HG03097 (cell line): Measurements from ENCODE around the gene CAMTA1.
"Not testable (repeated sequence)": the region's sequence is repeated elsewhere in the genome, so short reads cannot be mapped to it uniquely, and the experiment has no call there.

Experiments used
- ATAC-seq: cut with Tn5 transposase; IDR thresholded peaks from one replicate; pipeline ENCODE4 v1.9.1; 2021; ENCODE audit not compliant: unreplicated experiment, low FRiP score

Gene CAMTA1

GRCh38 chr1:6785318-6785727 lies at the start of gene CAMTA1:
CAMTA1 (plus strand) TSS chr1:6785454; CDS start chr1:6785531, 77 bp downstream.
- no peak for ATAC-seq

- no peak for ATAC-seq
Observed at GRCh38 chr1:6738987-6739676, 46.1 kb upstream of the CAMTA1 start.

- not testable (repeated sequence) for ATAC-seq
Observed at GRCh38 chr1:6742676-6743188, 42.5 kb upstream of the CAMTA1 start.

GRCh38 chr1:6743189-6744101 lies 41.8 kb upstream of the CAMTA1 start:
- ATAC-seq: no peak

- no peak for ATAC-seq
Observed at GRCh38 chr1:6745073-6745472, 40.2 kb upstream of the CAMTA1 start.

GRCh38 chr1:6747674-6748073 lies 37.6 kb upstream of the CAMTA1 start:
- ATAC-seq: no peak

- ATAC-seq: no peak
Observed at GRCh38 chr1:6750490-6750889, 34.8 kb upstream of the CAMTA1 start.

GRCh38 chr1:6753320-6754140 lies 31.7 kb upstream of the CAMTA1 start:
- ATAC-seq: no peak

GRCh38 chr1:6756457-6756856 lies 28.8 kb upstream of the CAMTA1 start:
- ATAC-seq: no peak

GRCh38 chr1:6757719-6758435 lies 27.4 kb upstream of the CAMTA1 start:
- no peak for ATAC-seq

GRCh38 chr1:6761196-6761737 lies 24.0 kb upstream of the CAMTA1 start:
- no peak for ATAC-seq

GRCh38 chr1:6762060-6762459 lies 23.2 kb upstream of the CAMTA1 start:
- no peak for ATAC-seq

- ATAC-seq: no peak
Observed at GRCh38 chr1:6770751-6771440, 14.4 kb upstream of the CAMTA1 start.

- ATAC-seq: no peak
Observed at GRCh38 chr1:6771441-6771769, 13.8 kb upstream of the CAMTA1 start.

- no peak for ATAC-seq
Observed at GRCh38 chr1:6774381-6774780, 10.9 kb upstream of the CAMTA1 start.

- ATAC-seq: no peak
Observed at GRCh38 chr1:6775261-6776043, 9.8 kb upstream of the CAMTA1 start.

- ATAC-seq: no peak
Observed at GRCh38 chr1:6776389-6776788, 8.9 kb upstream of the CAMTA1 start.

- ATAC-seq: no peak
Observed at GRCh38 chr1:6776895-6777294, 8.4 kb upstream of the CAMTA1 start.

- ATAC-seq: no peak
Observed at GRCh38 chr1:6777813-6778212, 7.4 kb upstream of the CAMTA1 start.
